Stimulated activated CD8-positive, alpha-beta memory T cell treated with anti-CD3 and anti-CD28 coated beads, Interleukin-2, amount 100 ng/mL, for 1 hour (primary cell): Measurements from ENCODE around the gene KISS1.

ENCODE experiments used
- DNase-seq, 2 donors: peaks; one replicate each; pipeline ENCODE4 v3.0.0-alpha.2; 2020; ENCODE audit warnings: low read depth in 2 of 2

KISS1 gene

GRCh38 chr1:204155881-204156280 lies 40.4 kb downstream of the KISS1 start:
- no peak for DNase-seq

- DNase-seq: no peak
Measured at GRCh38 chr1:204154568-204155255, 41.6 kb downstream of the KISS1 start.

- no peak for DNase-seq
Measured at GRCh38 chr1:204153667-204154066, 42.6 kb downstream of the KISS1 start.

- DNase-seq: no peak
Measured at GRCh38 chr1:204152310-204153044, 43.8 kb downstream of the KISS1 start.

GRCh38 chr1:204151552-204152309 lies 44.6 kb downstream of the KISS1 start, which contains the start of gene ETNK2:
ETNK2 (minus strand) TSS chr1:204152044; CDS start chr1:204151852, 192 bp downstream.
- DNase-seq: peak; percentile 24 to 28

- no peak for DNase-seq
Measured at GRCh38 chr1:204150702-204151551, 45.4 kb downstream of the KISS1 start.

GRCh38 chr1:204149635-204150565 lies 46.4 kb downstream of the KISS1 start:
- no peak for DNase-seq

GRCh38 chr1:204149107-204149506 lies 47.2 kb downstream of the KISS1 start:
- DNase-seq: no peak

GRCh38 chr1:204147406-204148383 lies 48.6 kb downstream of the KISS1 start:
- no peak for DNase-seq

- DNase-seq: no peak
Measured at GRCh38 chr1:204146965-204147364, 49.3 kb downstream of the KISS1 start.

- no peak for DNase-seq
Measured at GRCh38 chr1:204146309-204146708, 50.0 kb downstream of the KISS1 start.

- no peak for DNase-seq
Measured at GRCh38 chr1:204145033-204145504, 51.2 kb downstream of the KISS1 start.

GRCh38 chr1:204143276-204144041 lies 52.8 kb downstream of the KISS1 start:
- no peak for DNase-seq

- no peak for DNase-seq
Measured at GRCh38 chr1:204142032-204142974, 54.0 kb downstream of the KISS1 start.

- no peak for DNase-seq
Measured at GRCh38 chr1:204141131-204141530, 55.2 kb downstream of the KISS1 start.
